ENCODE results near the gene CDH13.
A peak's percentile ranks its signal among the peaks of the same experiment; 100 is the strongest.

The CDH13 gene

DNA sequence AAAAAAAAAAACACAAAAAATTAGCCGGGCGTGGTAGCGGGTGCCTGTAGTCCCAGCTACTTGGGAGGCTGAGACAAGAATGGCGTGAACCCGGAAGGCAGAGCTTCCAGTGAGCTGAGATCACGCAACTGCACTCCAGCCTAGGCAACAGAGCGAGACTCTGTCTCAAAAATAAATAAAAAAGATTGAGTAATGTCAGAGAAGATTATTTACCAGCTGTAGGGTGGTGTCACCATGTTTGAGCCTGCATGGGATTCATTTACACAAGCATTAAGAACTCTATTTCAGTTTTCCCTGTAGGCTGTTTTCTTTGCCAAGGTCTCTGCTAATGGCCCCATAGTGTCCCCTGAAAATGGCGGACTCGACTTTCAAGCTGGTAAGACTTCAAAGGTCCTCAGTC is 575.0 kb downstream of the CDH13 start:
- DNase-seq, result no peak

DNA sequence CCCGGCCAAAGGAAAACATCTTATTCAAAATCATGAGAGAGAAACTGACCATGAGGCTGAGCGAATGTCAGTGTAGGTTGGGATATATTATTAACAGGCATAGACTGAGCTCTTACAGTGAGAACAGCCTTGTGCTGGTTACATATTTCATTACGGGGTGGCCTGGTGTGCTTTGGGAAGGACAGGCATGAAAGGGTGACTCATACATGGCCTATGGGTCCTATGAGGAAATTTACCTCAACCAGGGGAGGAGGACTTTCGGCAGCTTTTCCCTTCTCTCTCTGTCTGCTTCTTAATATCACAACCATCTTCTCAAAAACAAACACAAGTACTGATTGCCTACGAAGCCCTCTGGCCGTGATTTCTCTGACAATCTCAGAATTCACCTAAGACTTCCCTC is 579.1 kb downstream of the CDH13 start:
- DNase-seq, result no peak

DNA sequence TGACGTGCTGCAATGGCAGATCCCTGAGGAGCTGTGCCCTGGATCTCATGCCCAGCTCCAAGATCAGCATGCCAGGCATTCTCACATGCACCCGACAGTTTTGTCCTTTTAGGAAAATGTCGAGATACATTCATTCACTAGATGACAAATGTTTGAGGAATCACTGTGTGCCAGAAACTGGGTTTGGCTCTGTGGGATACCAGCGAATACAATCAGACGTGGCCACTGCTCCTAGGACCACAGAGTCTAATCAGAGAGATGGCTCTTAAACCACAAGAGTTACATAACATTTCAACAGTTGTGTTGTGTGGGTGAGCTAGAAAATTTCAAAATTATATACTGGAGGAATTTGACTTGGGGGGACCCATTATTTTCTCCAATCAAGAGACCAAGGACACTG is 579.7 kb downstream of the CDH13 start:
- DNase-seq, result no peak

DNA sequence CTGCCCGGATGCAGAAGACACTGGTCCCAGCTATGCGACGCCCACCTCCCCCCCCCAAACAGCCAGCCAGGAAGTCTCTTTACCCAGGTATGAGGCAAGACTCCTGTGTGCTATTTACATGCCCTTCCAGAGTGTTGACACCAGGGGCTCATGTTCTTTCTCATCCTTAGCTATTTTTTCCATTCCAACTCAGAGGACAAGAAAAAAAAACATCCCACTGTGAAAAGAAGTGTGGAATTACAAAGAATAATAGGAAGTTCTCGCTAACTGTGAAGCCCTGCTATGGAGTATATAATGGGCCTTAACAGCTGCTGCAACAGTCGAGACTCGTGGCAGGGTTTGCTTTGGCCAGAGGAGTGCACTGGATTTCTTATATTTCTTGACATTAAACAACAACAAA is 584.9 kb downstream of the CDH13 start:
- no peak for DNase-seq

DNA sequence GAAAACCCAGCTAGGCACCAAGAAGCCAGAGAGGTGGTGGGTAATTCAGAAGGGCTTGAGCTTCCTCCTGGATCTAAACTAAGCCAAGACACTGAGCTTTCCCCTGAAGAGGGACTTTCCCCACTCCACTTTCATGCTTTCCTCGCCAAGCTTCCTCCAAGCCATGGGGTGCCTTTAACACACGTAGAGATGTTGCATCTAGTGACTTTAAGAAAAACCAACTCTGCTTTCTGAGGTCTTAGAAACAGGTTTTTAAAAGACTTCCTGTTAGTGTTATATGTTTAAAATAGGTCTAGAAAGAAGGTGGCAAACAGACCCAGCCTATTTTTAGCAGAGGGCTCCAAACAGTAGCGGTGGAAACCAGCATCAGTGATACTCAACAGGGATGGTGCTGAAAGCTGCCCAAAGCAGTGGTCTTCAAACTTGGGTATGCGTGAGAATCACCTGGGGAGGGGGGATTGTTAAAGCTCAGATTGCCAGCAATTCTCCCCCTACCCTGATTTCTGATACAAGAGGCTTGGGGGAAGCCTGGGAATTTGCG is 585.6 kb downstream of the CDH13 start:
- no peak for DNase-seq

DNA sequence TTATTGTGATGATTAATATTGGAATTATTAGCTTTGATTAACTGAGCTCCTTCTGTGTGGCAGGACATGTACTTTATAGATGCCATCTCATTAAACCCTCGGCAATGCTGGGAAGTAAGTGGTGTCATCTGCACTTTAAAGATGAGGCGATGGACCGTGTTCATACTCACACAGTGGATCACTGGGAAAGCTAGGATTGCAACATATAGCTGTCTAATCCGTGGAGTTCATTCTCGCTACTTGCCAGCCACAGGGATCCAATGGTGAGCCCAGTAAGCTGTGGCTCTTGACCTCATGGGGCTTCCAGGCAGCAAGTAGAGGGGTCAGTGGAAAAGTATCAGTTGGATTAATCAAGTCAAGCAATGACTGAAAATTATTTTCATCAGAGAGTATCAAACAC is 587.9 kb downstream of the CDH13 start:
- DNase-seq, result no peak

DNA sequence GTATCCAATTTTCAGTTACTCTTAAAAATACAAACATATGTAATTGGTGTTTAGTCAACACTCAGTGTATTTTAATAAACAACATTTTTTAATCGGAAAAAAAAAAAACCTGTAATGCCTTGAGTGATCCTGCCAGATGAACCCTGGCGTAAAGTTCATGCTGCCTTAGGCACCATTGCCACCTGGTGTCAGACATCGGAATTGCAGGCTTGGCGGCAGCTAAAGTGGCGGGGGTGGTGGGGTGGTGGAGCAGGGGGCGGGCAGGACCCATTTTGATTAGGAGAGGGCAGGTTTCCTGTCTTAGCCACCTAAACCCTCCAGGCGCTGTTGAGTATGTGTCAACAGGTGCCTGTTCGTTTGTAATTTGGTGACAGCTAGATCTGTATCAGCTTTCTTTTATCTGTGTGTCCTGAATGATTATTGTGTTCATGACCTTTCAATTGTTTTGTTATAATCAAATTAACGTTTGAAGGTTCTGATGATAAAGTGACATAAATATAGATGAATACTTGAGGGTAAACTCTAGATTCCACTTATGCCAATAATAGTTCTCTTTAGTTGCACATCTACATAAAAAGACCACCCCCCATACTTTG is 588.7 kb downstream of the CDH13 start:
- DNase-seq, result no peak

DNA sequence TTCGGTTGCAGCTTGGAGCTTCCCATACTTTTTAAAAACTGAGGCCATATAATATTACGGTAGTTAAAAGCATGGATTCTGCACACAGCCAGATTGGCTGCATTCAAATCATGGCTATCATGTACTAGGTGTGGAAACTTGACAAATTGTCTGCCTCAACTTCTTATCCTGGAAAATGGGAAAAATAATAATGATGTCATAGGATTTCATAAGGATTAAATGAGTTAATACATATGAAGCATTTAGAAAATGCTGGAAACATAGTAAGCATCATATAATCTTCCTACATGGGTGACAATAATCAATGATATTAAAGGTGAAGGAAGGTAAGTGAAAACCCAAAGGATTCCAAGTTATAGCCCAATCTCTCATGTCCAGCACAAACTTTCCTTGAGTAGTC is 592.5 kb downstream of the CDH13 start:
- DNase-seq, result no peak

DNA sequence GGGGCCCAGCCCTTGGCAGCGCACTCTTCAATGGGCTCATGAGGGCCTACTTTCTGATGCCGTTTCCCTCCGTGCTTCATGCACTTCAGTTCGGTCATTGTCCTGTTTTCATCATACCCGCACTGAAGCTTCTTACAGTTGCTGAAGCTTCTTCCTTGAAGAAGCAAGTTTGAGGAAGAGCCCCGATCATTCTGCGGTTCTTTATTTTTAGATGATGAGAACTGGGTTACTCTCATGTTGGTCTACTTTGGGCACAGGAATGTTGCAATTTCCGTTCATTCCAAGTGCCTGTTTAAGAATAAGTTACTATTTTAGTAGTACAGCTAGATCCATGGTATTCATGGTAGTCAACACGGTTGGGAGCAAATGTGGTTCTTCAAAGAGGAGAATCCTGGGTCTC is 593.3 kb downstream of the CDH13 start:
- DNase-seq, result no peak

DNA sequence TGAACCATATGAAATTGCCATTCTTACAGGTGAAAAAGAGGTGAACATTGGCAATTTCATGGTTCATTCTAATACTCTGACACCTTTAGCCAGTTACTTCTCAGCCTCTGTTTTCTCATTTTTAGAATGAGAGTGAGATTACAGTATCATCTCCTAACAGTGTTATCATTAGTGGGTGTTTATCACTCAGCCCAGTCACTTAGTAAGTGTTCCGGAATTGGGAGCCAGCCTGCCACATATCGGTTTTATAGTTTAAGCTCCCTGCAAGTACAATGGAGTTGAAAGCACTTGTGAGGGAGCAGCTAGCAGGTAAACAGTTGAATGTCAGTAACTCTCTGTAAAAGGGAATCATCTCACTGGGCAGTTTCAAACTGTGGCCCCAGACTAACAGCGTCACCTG is 597.9 kb downstream of the CDH13 start:
- DNase-seq, result no peak

DNA sequence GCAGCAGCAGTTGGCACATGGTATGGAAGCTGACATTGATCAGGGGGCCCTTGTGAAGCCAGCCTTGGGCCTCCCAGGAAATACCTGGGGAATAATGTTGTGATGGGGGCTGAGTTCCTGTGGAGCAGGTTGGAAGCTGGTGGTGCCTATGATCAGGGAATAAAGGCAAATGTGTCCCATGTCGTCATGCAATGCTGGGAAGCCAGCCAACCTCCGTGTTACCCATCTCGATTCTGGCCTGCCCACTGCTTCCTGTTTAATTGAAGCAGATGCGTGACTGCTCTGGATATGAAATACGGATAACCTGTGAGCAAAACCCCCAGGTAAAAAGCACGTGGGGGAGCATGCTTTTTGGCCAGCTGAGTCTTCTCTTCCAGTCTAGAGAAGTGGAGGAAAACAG is 600.6 kb downstream of the CDH13 start:
- DNase-seq, result no peak

DNA sequence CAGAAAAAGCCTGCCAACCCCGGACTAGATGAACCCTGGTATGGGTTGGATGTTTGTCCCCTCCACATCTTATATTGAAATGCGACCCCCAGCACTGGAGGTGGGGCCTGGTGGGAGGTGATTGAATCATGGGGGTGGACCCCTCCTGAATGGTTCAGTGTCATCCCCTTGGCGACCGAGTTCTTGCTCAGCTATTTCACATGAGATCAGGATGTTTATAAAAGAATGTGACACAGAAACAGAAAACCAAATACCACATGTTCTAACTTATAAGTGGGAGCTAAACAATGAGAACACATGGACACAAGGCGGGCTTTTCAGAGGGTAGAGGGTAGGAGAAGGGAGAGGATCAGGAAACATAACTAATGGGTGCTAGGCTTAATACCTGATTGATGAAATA is 605.0 kb downstream of the CDH13 start:
- DNase-seq, result no peak

DNA sequence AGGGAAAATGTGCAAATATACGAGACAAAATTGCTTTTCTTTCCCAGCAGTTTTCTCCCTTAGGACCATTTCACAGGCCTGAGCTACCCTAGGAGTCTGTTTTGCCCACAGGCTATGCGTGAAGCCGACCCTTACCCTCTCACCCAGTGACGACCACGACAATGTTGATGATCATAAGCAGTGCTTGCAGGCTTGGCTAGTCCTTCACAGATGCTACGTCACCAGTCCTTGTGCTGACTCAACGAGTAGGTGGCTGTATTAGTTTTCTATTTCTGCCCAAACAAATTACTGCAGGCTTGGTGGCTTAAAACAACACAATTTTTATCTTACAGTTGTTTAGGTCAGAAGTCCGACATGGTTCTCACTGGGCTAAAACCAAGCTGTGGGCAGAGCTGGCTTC is 606.4 kb downstream of the CDH13 start:
- DNase-seq, result no peak

DNA sequence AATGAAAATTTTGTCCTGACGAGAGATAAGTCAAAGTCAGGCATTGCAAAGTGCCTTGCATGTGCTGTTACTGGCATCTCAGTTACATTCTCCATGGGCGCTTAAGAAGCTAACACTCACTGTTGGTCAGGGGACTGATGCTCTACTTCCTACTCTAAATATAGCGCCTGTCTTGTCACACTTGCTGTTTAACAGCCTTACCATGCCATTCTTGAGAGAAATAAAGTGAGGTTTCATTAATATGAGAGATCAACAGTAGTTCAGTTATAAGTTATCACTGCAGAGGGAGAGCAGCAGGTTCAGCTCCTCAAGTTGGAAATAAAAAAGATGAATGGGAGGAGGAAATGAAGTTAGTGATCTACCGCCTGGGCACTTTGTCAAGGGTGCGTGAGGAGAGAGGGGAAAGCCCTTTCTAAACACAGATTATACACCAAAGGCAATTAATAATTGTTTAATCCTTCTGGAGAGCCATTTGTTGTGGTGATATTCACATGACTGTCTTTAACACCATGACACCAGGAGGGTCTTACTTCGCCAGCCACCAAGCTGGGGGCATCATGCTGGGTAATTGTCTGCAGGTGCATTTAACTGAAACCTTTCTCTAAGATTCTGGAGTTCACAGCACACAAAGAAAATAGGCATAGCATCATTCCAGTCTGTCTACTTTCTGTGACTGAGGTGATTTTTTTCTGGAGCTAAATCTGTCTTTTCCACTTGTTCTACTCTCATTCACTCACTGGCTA is 612.4 kb downstream of the CDH13 start:
- DNase-seq, result no peak

DNA sequence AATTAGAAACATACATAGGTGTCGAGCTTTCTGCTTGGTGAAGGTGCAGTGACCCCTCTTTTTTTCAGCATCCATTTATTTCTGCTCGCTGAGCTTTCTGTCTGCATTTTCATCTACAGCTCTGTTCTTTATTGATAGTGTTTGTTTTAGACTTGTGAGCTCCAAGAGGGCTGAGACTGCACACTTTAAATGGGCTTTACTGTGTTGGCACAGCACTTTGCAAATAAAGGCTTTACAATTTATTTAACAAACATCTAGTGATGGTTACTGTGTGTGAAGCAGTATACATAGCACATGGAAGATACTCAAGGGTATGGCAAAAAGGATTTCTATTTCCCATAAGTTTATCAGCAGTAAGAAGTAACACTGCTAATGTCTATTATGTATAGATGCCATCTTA is 617.3 kb downstream of the CDH13 start:
- peak; percentile 23 for DNase-seq

DNA sequence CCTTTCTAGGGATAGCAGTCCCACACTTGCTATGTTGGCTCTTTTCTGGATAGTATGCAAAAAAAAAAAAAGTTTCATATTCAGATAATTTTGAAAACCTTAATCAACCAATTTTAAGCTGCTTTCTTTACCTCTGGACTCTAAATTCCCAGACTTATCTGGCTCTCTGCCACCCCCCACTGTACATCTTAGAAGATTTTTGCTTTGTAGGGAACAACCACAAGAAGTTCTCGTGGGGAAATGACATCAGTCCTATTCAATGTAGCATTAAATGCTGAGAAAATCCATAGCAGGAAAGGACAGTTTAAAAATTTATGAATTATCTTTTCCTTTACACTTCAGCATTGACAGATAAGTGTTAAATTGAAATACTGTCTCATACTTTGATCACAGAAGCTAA is 618.3 kb downstream of the CDH13 start:
- DNase-seq, result no peak

DNA sequence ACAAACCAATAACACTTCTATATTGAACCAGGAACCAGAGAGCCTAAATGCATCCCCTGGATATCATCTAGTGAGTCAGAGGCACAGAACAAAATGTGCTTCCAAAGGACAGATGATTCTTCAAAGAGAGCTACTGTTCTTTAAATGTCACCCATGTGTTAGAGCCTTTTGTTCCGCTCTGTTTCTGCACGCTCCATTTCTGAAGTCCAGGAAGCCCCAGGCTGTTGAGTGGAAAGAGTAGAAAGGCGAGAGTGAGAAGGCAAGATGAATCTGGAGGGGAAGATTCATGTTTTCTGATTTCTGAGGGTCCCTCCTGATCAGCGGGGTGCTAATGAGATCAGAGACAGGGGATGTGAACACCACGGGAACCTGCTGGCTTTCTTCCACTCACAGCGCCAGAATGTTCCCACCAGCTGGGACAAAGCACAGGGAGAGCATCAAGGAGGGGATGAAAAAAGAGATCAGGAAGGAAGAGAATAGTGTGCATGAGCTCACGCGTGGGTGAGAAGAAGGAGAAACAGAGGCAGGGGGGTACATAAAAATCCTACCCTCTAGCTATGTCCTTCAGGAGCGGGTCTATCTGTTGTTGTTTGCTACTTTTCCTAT is 621.1 kb downstream of the CDH13 start:
- no peak for DNase-seq

DNA sequence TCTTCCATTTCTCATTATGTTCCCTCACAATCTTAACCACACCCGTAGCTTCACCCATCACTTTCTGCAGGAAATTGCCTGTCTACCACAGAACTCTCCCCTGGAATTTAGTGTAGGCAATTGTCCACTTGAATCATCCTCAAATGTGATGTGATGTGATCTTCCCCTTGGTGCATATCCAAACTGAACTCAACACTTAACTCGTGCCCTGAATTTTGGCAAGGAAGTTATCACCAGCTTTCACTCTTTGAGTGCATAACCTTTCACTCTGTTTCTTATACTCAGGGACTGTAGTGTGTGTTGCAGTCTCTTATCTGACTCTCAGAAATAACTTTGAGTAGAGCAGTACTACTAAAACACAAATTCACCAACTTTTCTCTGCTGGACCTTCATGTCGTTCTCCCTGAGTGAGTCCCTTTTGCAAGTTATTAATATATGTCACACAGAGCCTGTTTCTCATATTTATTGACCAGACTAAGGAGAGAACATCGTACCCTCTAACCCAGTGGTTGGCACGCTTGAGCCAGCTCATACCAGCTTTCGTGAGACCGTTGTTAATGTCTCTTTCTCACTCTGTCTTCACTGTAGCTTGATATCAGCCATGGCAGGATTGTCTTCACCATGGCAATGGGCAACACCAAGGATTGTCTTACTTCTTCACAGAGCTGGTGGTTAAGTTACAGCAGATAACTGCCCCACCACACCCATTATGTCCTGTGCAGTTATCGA is 622.1 kb downstream of the CDH13 start:
- no peak for DNase-seq

DNA sequence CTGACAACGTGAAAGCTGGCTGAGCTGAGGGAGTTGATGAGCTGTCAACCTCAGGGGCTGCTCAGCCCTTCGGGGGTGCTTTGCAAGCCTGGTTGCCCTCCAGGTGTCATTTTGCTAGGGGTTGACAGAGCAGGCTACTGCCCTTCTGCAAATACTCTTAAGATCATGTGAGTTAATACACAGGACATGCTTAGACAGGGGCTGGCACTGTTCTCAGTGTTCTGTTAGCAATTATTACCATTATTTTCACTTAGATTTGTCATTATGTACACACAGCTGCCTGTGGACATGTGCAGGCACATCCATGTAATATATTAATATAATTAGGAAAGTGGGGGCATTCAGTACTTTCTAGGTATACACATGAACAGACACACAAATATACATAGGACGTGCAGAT is 626.8 kb downstream of the CDH13 start:
- DNase-seq, result no peak

DNA sequence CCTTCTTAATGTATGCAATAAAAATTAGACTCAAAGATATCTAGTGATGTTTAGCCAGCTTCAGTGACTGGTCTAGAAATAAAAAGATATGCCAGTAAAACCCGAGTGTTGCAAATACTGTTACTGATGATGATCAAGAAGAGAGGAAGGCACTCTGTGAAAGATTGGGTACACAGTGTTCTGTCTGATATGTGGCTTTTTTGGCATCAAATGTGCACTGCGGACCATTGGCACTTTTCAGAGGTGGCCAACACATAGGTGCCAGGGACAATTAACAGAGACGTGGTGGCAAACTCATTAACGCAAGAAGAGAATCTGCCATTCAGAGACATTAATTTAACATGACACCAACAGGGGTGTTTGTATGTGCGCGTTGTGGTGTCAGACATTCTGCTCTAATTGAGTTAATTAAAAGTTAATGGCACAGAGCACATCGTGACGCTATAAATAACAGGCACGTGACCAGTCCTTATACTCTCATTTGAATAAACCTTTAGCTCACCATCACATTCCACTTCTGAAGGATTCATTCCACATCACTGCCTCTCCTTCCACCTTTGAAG is 631.7 kb downstream of the CDH13 start:
- DNase-seq, result no peak

DNA sequence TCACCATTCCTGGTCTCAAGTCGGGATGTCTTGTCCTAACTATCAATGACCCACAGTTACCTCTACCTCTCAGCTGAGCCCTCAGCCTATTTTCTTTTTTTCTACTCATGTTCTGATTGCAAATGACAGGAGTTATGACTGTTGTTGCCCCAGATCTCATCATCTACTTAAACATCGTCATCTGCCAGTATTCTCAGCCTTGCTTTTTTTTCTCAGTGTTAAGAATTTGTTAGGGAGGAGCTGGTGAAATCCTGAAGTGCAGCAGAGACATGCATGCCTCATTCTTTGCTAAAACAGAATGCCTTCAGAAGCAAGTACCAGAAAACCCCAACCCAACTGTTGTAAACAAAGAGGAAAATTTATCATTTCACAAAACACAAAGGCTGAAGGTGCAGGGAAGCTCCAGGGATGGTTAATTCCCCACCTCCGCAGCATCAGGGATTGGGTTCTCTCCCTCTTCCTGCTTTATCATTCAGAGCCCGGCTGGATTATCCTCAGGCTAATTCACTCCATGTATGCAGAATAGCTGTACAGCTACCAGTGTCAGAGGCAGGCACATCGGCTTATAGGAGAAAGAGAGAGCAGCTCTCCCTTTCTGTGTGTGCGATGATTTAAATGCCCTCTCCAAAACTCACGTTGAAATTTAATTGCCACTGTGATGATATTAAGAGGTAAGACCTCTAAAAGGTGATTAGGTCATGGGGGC is 640.2 kb downstream of the CDH13 start:
- no peak for DNase-seq

DNA sequence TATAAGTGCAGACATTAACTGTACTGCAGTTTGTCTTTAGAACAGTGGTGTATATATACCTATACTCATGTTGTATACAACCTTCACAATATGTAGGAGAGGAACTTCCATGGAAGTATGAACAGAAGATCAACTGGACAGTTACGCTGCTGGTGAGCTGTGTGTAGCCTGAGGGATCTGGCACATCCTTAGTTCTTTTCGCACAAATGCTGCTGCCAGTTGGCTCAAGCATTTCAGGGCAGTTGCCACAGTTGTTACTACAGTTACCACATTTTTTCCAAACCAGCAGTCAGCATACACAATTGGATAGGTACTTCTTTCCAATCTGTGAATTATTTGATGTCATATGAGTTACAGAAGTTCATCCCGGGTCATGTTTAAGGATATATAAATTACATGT is 641.4 kb downstream of the CDH13 start:
- DNase-seq, result no peak

DNA sequence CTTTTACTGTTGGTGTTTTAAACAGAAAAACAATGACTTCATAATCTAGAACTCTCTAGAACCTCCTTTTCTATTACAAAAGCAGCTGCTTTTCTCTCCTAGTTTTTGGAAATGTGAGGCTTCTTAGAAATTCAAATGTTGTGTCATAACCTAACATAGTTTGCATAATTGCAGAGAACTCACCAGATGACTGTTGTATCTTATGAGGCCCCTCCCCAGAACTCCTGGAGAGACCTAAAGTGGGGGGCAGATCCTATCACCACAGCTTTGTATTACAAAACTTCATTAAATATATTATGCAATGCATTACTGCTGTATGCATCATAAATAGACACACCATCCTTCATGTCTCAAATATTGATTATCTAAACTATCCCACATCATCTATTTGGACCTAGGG is 642.3 kb downstream of the CDH13 start:
- no peak for DNase-seq
